Activated T-helper 1 cell treated with anti-CD3 and anti-CD28 coated beads, Interleukin-12 subunit alpha, Interleukin-12 subunit beta, Interleukin-2, Interleukin-4 antibody, amounts not matched to agents 30 ng/mL and 10 ng/mL and 1 ng/mL, durations not matched to agents 14 hours and 24 hours and 36 hours (primary cell): ENCODE measurements around the gene PHF2. TPM values are rescaled to one million over a fixed set of nuclear protein-coding genes. Genes with fewer than 3 reads are reported as not detected.
"Not testable (repeated sequence)": the region's sequence is repeated elsewhere in the genome, so short reads cannot be mapped to it uniquely, and the experiment has no call there.

Experiments
- DNase-seq: peaks from one replicate; pipeline ENCODE4 v3.0.0; 2021; ENCODE audit warnings: low spot score
- H3K27ac Mint-ChIP-seq: one replicate; pipeline ENCODE4 v1.8.0; 2021; ENCODE audit warnings: mild to moderate bottlenecking, mixed read lengths
- H3K27me3 Mint-ChIP-seq: one replicate; pipeline ENCODE4 v1.8.0; 2022; ENCODE audit warnings: mild to moderate bottlenecking, moderate library complexity, mixed read lengths; ENCODE audit not compliant: insufficient read depth
- H3K36me3 Mint-ChIP-seq: one replicate; pipeline ENCODE4 v1.8.0; 2021; ENCODE audit warnings: low read depth, mixed read lengths
- H3K4me1 Mint-ChIP-seq: one replicate; pipeline ENCODE4 v1.8.0; 2021; ENCODE audit warnings: low read depth, mixed read lengths
- H3K4me3 Mint-ChIP-seq: one replicate; pipeline ENCODE4 v1.8.0; 2021; ENCODE audit warnings: mild to moderate bottlenecking, moderate library complexity, mixed read lengths
- H3K9me3 Mint-ChIP-seq: one replicate; pipeline ENCODE4 v1.8.0; 2021; ENCODE audit warnings: mixed read lengths
- intact Hi-C: fragments of 100-400 bp; cut with micrococcal nuclease; formaldehyde crosslinking; loops from one replicate; pipeline ENCODE4 v1.15.1; 2024
- total RNA-seq: library from RNA; stranded (reverse); gene quantifications from 2 replicates; pipeline ENCODE4 v1.2.3, GENCODE V29; 2022

PHF2 gene
- total RNA-seq, 1 donor from 2014 or later, result 24.5 TPM

DNA sequence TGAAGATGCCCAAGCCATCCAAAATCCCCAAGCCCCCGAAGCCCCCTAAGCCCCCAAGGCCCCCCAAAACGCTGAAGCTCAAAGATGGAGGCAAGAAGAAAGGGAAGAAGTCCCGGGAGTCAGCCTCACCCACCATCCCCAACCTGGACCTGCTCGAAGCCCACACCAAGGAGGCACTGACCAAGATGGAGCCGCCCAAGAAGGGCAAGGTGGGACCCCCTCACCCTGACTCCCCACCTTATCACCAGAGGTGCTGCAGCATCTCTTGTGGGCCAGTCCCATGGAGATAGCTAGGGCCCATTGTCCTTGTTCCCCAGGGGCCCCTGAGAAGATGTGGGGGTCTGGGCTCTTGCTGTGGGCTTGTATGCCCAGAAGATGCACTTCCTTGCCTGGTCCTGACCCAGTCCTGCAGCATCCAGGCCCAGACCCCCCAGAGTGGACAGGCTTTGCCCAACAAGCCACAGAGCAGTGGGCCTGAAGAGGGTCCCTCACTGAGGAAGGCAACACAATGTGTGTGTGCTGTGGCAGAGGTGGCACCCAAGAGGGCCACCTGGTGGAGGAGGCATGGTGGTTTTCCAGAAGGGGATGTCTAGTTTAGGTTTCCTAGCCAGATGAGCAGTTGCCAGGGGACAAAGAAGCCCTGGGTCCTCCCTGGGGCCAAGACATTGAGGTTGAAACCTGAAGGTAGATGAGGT, 84.1 kb downstream of the PHF2 start:
- Mint-ChIP-seq H3K4me3 (no peak overlapping the region), H3K4me1 (no peaks in the 10 kb centered on the region), H3K36me3 (peaks cover 6% of the 10 kb centered on the region), H3K27me3 (no peaks in the 10 kb centered on the region), H3K27ac (no peak overlapping the region), H3K9me3 (no peaks in the 10 kb centered on the region)
- intact Hi-C loops, result no loop called here
- DNase-seq, result no peak

DNA sequence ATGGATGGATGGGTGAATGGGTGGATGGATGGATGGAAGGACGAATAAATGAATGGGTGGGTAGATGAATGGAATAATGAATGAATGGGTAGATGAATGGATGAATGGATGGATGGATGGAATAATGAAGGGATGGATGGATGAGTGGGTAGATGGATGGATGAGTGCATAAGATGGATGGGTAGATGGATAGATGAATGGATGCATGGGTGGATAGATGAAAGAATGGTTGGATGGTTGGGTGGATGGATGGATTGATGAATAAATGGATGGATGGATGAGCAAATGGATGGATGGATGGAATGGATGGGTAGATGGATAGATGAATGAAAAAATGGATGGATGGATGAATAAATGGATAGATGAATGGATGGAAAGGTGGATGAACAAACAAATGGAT, 85.2 kb downstream of the PHF2 start:
- no peaks in the 10 kb centered on the region for H3K27me3 Mint-ChIP-seq
- intact Hi-C loops, result no loop called here
- no peaks in the 10 kb centered on the region for H3K9me3 Mint-ChIP-seq
- no peak for DNase-seq
- H3K4me1 Mint-ChIP-seq, result no peaks in the 10 kb centered on the region
- peaks cover 6% of the 10 kb centered on the region for H3K36me3 Mint-ChIP-seq
- no peak overlapping the region for H3K27ac Mint-ChIP-seq
- H3K4me3 Mint-ChIP-seq, result no peak overlapping the region

- no peaks in the 10 kb centered on the region for H3K9me3 Mint-ChIP-seq
- H3K4me3 Mint-ChIP-seq, result no peak overlapping the region
- H3K4me1 Mint-ChIP-seq, result no peaks in the 10 kb centered on the region
- DNase-seq, result no peak
- H3K36me3 Mint-ChIP-seq, result peaks cover 6% of the 10 kb centered on the region
- no peak overlapping the region for H3K27ac Mint-ChIP-seq
- H3K27me3 Mint-ChIP-seq, result no peaks in the 10 kb centered on the region
- intact Hi-C loops, result no loop called here
Measured at GRCh38 chr9:93662016-93662638, 85.7 kb downstream of the PHF2 start.

GRCh38 chr9:93662952-93663572, 86.7 kb downstream of the PHF2 start:
- no peaks in the 10 kb centered on the region for H3K9me3 Mint-ChIP-seq
- H3K36me3 Mint-ChIP-seq, result peaks cover 3% of the 10 kb centered on the region
- no peaks in the 10 kb centered on the region for H3K4me1 Mint-ChIP-seq
- no peak overlapping the region for H3K27ac Mint-ChIP-seq
- intact Hi-C loops, result no loop called here
- no peaks in the 10 kb centered on the region for H3K27me3 Mint-ChIP-seq
- no peak overlapping the region for H3K4me3 Mint-ChIP-seq
- no peak for DNase-seq

DNA sequence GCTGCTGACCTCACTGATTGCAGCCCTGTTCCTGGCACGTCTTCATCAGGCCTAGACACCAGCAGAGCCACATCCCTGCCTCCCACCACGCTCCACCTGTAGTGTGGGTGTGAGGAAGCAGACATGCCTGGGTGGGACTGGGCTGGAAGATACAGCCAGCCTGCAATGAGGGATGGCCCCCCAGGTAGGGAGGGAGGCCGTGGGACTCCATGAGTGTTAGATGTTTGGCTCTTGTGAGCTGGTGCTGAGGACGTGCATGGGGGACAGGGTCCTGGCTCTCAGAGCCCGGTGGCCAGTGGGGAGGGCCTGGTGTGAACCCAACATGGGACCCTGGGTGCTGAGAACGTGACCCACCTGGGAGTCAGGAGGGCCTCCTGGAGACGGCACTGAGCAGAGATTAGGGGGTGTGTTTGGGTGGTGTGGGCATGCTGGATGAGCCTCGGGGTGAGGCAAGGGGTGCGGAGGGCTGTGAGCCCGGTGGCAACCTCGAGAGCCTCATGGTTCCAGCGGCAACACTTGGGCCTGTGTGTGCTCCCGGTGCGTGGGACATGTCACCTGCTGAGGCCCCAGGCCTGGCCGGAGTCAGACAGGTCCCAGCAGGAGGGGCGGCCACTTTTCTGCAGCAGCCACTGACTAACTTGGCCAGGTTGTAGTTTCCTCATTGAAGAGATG, 87.6 kb downstream of the PHF2 start:
- H3K27ac Mint-ChIP-seq, result no peak overlapping the region
- H3K4me3 Mint-ChIP-seq, result no peak overlapping the region
- H3K4me1 Mint-ChIP-seq, result no peaks in the 10 kb centered on the region
- no peaks in the 10 kb centered on the region for H3K9me3 Mint-ChIP-seq
- H3K27me3 Mint-ChIP-seq, result no peaks in the 10 kb centered on the region
- DNase-seq, result no peak
- peaks cover 3% of the 10 kb centered on the region for H3K36me3 Mint-ChIP-seq
- intact Hi-C loops, result no loop called here

DNA sequence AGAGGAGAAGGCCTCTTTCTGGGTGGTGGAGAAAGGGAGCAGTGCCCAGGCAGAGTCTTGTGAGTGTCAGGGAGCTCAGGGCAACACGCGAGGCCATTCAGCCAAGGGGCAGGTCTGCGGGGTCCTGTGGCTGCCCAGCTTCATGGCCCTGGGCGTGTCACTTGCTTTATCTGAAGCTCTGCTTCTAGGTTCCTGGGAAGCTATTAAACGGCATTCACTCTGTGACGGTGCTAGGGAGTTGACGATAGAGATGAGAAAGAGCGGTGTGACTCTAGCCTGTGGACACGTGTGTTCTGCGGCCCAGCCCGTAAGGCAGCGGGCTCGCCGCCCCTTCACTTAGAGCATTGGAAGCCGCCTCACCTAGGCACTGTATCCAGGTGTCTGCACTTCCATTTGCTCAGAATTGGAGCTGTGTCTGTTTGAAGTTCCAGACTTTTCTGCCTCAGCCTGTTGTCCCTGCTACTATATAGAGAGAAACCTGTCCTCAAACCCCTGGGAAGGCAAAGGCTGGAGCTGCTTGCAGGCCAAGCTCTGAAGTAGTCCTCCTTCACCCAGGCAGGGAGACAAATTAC, 88.3 kb downstream of the PHF2 start:
- Mint-ChIP-seq H3K9me3 (no peaks in the 10 kb centered on the region), H3K4me1 (no peaks in the 10 kb centered on the region), H3K36me3 (peaks cover 3% of the 10 kb centered on the region), H3K27ac (no peak overlapping the region), H3K27me3 (no peaks in the 10 kb centered on the region), H3K4me3 (no peak overlapping the region)
- no peak for DNase-seq
- intact Hi-C loops, result no loop called here

- intact Hi-C loops, result no loop called here
- Mint-ChIP-seq H3K27me3 (no peaks in the 10 kb centered on the region), H3K36me3 (peaks cover 2% of the 10 kb centered on the region), H3K4me3 (no peak overlapping the region), H3K9me3 (no peaks in the 10 kb centered on the region), H3K27ac (no peak overlapping the region), H3K4me1 (no peaks in the 10 kb centered on the region)
- DNase-seq, result no peak
Measured at GRCh38 chr9:93665128-93665636, 88.8 kb downstream of the PHF2 start.

- Mint-ChIP-seq H3K9me3 (no peaks in the 10 kb centered on the region), H3K4me1 (no peaks in the 10 kb centered on the region), H3K4me3 (no peak overlapping the region), H3K27ac (no peak overlapping the region), H3K27me3 (no peaks in the 10 kb centered on the region), H3K36me3 (peaks cover 2% of the 10 kb centered on the region)
- DNase-seq, result no peak
- intact Hi-C loops, result no loop called here
Measured at GRCh38 chr9:93665637-93666438, 89.5 kb downstream of the PHF2 start.

- H3K27ac Mint-ChIP-seq, H3K27me3 Mint-ChIP-seq, H3K9me3 Mint-ChIP-seq, intact Hi-C loops, H3K36me3 Mint-ChIP-seq, DNase-seq, H3K4me3 Mint-ChIP-seq, H3K4me1 Mint-ChIP-seq: not testable (repeated sequence)
Measured at GRCh38 chr9:93666439-93666784, 90.0 kb downstream of the PHF2 start.

GRCh38 chr9:93667006-93667405, 90.6 kb downstream of the PHF2 start:
- H3K27me3 Mint-ChIP-seq, result no peaks in the 10 kb centered on the region
- no peak for DNase-seq
- no peak overlapping the region for H3K27ac Mint-ChIP-seq
- H3K9me3 Mint-ChIP-seq, result no peaks in the 10 kb centered on the region
- H3K4me3 Mint-ChIP-seq, result no peak overlapping the region
- peaks cover 2% of the 10 kb centered on the region for H3K36me3 Mint-ChIP-seq
- intact Hi-C loops, result no loop called here
- no peaks in the 10 kb centered on the region for H3K4me1 Mint-ChIP-seq

DNA sequence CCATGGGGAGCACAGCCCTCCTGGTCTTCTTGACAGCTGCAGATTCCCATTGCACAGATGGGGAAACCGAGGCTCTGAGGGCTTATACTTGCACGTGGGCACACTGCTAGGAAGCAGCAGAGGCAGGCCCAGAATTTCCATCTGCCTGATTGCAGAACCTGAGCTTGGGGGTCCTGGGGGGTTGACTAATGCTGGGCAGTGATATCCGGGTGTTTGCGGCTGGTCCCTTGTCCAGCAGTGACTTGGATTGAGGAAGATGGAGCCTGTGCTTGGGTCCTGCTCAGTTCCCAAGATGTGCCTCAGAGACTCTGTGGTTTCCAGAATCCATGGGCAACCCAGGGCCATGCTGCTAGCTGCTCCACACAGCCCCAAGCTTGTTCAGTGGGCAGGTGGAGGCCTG, 91.2 kb downstream of the PHF2 start:
- intact Hi-C loops, result no loop called here
- H3K4me1 Mint-ChIP-seq, result no peaks in the 10 kb centered on the region
- no peak overlapping the region for H3K27ac Mint-ChIP-seq
- peaks cover 2% of the 10 kb centered on the region for H3K36me3 Mint-ChIP-seq
- H3K9me3 Mint-ChIP-seq, result no peaks in the 10 kb centered on the region
- H3K4me3 Mint-ChIP-seq, result no peak overlapping the region
- DNase-seq, result no peak
- H3K27me3 Mint-ChIP-seq, result no peaks in the 10 kb centered on the region

DNA sequence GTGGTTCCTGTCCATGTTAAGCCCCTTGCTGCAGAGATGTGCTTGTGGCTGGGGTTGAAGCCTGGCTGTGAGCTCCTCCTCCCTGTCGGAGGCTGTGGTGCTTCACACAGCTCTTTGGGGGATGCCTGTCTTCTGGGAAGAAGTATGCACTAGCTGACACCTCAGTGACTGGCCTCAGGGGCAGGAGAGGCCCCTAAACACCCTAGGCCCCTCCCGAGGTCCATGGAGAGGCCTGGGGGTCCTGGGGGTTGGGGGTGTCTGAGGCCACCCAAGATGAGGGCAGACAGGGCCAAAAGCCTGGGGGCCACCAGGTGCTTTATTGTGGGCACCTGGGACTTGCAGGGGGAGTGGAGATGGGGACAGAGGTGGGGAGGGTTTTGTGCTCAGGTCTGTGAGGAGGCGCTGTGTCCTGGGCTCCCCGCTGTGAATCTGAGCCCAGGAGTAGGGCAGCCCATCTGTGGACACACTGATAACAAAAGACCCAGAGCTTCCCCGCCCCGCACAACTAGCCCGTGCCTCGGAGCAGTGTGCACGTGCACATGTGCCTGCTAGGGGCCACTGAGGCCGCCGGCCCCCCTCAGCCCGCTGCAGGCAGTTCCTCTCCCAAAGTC, 92.0 kb downstream of the PHF2 start:
- Mint-ChIP-seq H3K36me3 (peaks cover 2% of the 10 kb centered on the region), H3K4me1 (no peaks in the 10 kb centered on the region), H3K27ac (no peak overlapping the region), H3K27me3 (no peaks in the 10 kb centered on the region), H3K9me3 (no peaks in the 10 kb centered on the region), H3K4me3 (no peak overlapping the region)
- intact Hi-C loops, result no loop called here
- no peak for DNase-seq
